Stimulated activated CD4-positive, alpha-beta T cell treated with anti-CD3 and anti-CD28 coated beads, TNF-alpha, amount 100 ng/mL, for 24 hours (primary cell): ENCODE results near the gene RALA.

Source experiments
- DNase-seq, 3 experiments: peaks; one replicate each; pipeline ENCODE4 v3.0.0-alpha.2; 2020; ENCODE audit warnings: low read depth in 3 of 3

RALA gene

DNA sequence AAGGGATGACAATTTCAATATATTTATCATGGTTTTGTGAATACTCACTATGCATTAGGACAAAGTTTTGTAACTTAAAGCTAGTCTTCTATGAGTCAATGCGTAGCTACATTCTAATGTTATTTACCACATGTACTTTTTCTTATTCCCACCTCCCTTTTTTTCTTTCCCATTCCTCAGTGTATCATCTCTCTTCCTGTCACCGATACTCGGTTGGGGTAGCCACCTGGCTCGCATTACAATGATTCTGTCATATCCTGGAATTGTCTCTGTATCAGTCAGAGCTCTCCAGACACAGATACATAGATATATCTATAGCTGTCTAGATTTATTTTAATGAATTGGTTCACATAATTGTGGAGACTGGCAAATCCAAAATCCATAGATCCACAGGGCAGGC is 9.8 kb upstream of the RALA start:
- no peak for DNase-seq

DNA sequence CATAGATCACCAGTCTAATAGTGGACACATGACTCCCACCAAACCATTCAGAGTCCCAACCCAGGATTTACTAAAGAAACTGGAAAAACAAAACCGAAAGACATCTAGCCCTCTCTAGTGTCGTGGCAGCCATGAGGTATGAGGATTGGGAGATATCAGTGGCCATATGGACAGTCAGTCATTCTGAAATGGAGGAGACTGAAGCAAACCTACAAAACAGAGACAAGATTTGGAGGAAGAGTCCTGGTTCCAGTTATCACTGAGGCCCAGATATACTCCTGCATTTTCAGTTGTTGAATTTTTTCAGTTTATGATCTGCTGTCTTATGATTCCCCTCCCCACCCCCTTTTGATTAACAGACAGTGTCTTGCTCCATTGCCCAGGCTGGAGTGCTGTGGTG is 9.1 kb upstream of the RALA start:
- no peak for DNase-seq

- DNase-seq = no peak
Measured at GRCh38 chr7:39615350-39615975, 7.9 kb upstream of the RALA start.

DNA sequence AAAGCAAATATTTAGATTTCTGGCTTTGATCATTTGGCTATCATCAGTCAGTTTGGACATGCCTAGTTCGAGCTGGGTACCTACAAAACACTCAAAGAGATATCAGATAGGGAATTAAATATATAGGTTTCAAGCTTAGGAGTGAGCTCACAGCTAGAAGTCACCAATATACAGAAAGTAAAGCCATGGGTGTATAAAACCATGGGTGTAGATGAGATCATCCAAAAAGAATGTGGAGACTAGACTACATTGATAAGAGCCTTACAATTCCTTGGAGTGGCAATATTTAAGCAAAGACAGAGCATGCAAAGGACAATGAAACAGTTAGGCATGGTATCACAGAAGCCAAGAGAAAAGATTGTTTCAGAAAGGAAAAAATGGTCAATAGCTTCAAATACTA is 7.2 kb upstream of the RALA start:
- DNase-seq = no peak

DNA sequence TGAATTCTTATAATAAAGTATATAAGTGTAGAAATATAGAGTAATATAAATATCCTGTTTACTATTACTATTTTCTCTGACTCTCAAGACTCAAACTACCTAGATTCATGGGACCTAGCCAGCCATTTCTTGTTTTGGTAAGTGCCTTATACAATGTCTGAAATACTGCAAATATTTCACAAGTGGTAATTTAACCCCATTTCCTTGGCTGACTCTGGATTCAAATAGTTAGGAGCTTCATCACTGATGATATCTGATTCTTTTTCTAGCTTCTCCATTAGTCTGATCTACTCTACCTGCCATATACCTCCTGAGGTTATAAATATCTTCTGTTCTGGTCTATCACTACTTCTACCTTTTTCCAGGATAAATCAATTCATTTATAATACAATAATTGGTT is 6.4 kb upstream of the RALA start:
- DNase-seq = no peak

- no peak for DNase-seq
Measured at GRCh38 chr7:39618868-39619267, 4.5 kb upstream of the RALA start.

GRCh38 chr7:39620486-39620885 is 2.9 kb upstream of the RALA start:
- no peak for DNase-seq

- no peak for DNase-seq
Measured at GRCh38 chr7:39621261-39621660, 2.1 kb upstream of the RALA start.

DNA sequence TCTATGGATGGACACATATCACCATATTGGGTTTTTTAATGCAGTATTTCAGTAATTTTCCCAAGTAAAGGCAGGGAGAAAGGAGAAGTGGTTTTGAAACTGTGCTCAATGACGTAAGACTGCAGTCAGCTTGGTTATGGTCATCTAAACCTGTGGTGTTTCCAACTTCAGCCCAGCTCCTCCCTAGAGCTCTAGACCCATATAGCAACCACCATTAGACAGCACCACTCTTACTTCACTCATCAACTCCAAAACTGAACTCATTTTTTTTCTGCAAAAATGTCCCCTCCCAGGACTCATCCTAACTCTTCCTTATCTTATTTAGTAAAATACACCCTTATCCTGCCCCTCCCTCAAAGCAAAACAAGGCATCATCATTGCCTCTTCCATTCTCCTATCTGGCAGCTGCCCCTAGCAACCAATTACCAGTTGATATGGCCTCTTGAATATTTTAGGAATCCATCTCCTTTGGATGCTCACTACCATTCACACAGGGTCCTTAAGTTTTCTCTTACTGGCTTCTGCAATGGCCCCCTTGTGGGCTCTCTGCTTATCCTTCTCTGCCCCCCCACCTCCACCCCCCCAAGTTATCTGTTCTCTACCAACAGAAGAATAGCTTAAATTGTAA is 1.5 kb upstream of the RALA start:
- no peak for DNase-seq

DNA sequence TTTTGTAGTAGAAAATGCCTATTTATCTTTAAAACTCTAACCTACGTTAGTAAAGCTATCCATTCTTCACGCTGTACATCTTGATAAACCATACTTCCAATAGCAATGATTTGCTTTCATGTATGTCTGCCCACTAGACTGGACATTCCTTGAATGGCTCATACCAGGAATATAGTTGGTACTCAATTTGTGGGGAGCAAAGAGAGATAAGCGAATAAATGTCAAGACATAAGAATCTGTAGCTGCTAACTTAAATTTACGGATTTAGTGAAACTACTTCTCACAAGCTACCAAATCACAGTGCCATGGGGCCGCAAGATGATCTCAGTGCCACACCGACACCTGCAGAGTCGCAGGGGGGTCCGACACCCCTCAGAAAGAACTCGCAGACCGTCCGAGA is 763 bp upstream of the RALA start:
- no peak for DNase-seq

GRCh38 chr7:39623732-39624441 is 515 bp downstream of the RALA start:
- peak in 1 of 3 experiments; percentile 18 for DNase-seq

- DNase-seq = no peak
Measured at GRCh38 chr7:39624442-39624807, 1.1 kb downstream of the RALA start.

- no peak for DNase-seq
Measured at GRCh38 chr7:39624935-39625694, 1.7 kb downstream of the RALA start.

DNA sequence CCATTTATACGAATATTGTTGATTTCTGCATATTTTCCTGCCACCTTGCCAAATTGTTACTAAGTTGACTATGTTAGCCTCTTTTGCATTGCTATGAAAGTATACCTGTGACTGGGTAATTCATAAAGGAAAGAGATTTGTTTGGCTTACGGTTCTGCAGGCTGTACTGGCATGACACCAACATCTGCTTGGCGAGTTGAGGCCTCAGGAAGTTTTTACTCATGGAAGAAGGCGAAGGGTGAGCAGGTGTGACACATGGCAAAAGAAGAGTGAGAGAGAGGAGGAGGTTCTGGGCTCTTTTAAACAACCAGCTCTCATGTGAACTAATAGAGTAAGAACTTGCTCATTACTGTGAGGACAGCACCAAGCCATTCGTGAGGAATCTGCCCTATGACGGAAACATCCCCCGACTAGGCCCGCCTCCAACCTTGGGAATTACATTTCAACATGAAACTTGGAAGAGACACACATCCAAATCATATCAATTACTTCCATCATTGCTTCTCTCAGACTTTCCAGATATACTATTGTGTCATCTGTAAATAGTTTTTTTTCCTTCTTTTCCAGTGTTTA is 8.4 kb downstream of the RALA start:
- no peak for DNase-seq

GRCh38 chr7:39633563-39634477 is 10.4 kb downstream of the RALA start:
- no peak for DNase-seq

DNA sequence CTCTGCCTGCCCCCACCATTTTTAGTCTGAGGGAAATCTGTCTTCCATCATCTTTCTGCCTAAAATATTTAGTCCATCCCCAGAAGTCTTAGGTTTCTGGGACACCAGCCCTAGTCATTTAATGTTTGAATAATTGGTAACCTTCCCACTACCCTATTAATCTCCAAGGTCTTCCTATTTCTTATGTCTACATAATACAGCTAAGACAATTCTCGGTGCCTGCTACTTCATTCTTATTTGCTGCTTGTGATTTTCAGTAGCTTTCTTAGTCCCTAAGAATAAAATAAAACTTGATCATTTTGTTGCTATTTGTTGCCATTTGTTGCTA is 11.1 kb downstream of the RALA start:
- no peak for DNase-seq

DNA sequence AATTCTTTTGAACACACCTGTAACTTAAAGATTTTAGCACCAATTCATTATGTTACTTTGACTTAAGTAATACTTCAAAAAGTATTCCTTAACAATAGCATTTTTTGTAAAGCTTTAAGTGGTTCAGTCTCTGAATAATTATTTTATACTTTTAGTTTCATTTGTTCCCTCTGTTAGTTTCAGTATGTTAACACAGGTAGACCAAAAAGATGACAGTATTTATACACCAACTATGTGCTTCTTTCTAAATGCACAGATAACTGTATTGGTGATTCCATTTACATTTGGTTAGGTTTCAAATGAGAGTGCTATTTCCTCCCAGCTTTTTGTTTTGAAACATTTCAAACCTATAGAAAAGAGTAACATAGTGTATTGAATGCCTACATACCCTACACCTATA is 14.0 kb downstream of the RALA start:
- no peak for DNase-seq

DNA sequence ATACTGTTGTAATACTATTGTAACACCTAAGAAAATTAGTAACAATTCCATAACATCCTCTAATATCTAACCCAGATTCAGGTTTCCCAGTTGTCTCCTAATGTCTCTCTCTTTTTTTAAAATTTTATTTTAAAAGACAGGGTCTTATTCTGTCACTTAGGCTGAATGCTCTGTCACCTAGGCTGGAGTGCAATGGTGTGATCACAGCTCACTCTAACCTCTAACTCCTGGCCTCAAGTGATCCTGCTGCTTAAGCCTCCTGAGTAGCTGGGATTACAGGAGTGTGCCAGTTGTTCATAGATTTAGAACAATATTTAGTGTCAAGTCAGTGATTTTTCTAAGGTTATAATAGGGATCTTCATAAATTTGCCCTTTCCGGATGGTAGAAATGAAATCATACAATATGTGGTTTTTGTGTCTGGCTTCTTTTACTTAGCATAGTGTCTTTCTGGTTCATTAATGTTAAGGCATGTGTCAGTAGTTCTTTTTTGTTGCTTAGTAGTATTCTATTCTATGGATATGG is 14.7 kb downstream of the RALA start:
- DNase-seq = no peak

DNA sequence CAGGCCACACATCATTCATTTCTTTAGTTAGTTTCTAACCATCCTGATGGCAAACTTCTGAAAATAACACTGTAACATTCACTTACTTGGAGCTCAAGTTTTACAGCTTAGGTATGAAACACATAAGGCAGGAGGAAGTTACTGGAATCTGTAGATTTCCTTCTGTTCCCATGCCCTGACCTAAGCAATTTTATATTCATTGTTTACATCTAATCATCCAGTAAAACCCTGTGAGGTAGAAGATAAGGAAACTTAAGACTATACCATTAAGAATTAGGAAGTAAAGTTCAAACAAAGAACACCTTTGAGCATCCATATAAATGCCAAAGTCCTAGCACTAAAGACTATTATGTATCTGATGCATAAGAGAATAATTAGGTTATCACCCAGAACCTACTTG is 19.5 kb downstream of the RALA start:
- no peak for DNase-seq

DNA sequence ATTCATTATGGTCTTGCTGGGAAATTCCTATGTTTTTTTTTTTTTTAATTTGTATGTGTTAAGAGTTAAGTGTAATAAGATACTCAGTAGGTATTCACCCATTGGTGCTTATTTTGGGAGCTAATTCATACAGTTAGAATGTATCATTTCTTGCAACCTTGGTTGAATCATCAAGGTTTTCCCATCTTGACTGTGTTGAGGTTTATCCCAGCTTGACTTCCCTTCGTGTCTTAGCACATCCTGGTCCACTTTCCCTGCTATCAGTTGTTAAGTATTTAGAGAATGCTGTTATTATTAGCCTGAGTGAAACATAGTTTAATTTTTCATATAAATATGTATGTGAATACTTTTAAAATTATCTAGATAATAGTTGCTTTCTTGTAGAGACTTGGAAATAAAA is 20.8 kb downstream of the RALA start:
- no peak for DNase-seq
